K562 (cell line): ENCODE measurements around the gene PATJ.

Experiments used
- CEBPB ChIP-seq: fragments of 450-650 bp; IDR thresholded peaks from 2 replicates; pipeline ENCODE4 v1.6.1; 2016; ENCODE audit warnings: missing genetic modification characterization, missing compliant biosample characterization
- CTCF ChIP-seq, 3 experiments: IDR thresholded peaks in 2 of 3; conservative IDR thresholded peaks in 1 of 3; 2 replicates each; pipeline ENCODE4 v1.5.1; 2011 to 2012; ENCODE audit warnings: low read length in 3 of 3, mild to moderate bottlenecking in 3 of 3, control low read depth in 2 of 3, improper control_type of control experiment in 1 of 3, inconsistent platforms in 1 of 3, low read depth in 1 of 3, mixed read lengths in 1 of 3, moderate library complexity in 1 of 3; ENCODE audit not compliant: insufficient read depth in 2 of 3
- EZH2 ChIP-seq: IDR thresholded peaks from 2 replicates; pipeline ENCODE4 v1.6.1; 2012; ENCODE audit warnings: low read depth, mild to moderate bottlenecking, inconsistent platforms, low read length, borderline replicate concordance
- MLLT1 ChIP-seq, 2 experiments: fragments of 450-650 bp; IDR thresholded peaks; 2 replicates each; pipeline ENCODE4 v1.6.1; 2016
- NFIX ChIP-seq: fragments of 250-450 bp; sonication (Bioruptor Pico); IDR thresholded peaks from 2 replicates; pipeline ENCODE4 v1.4.0; 2020; ENCODE audit warnings: low read depth, mild to moderate bottlenecking, moderate library complexity
- PKNOX1 ChIP-seq: fragments of 450-650 bp; IDR thresholded peaks from 2 replicates; pipeline ENCODE4 v1.6.1; 2016
- POLR2AphosphoS5 ChIP-seq: IDR thresholded peaks from 2 replicates; pipeline ENCODE4 v1.6.1; 2011; ENCODE audit warnings: mild to moderate bottlenecking, low read depth, low read length, moderate library complexity; ENCODE audit not compliant: control insufficient read depth, insufficient read depth
- ZBTB1 ChIP-seq: sonication (generic); formaldehyde crosslinking; IDR thresholded peaks from 2 replicates; pipeline ENCODE4 v1.8.1; 2023; ENCODE audit warnings: missing genetic modification reagents, low read depth, mild to moderate bottlenecking, borderline replicate concordance
- ZBTB2 ChIP-seq: fragments of 450-650 bp; IDR thresholded peaks from 2 replicates; pipeline ENCODE4 v1.6.1; 2016; ENCODE audit warnings: antibody characterized with exemption
- ZC3H11A ChIP-seq: IDR thresholded peaks from 2 replicates; pipeline ENCODE4 v1.6.1; 2012; ENCODE audit warnings: low read depth, low read length, improper control_type of control experiment

- TF ChIP-seq EZH2: no peak
- TF ChIP-seq CTCF (IDR thresholded peaks at IDR 0.05 in 2 of 3, conservative IDR thresholded peaks at IDR 0.05 in 1 of 3; ENCODE audit: insufficient read depth in 2 of 3, low read depth in 1 of 3, low read length in 3 of 3): no peak
- no peak for TF ChIP-seq POLR2AphosphoS5
- no peak for TF ChIP-seq CEBPB (tag)
- no peak for TF ChIP-seq ZBTB2
- TF ChIP-seq ZBTB1 (CRISPR knock-in tag): no peak
- TF ChIP-seq ZC3H11A: no peak
- no peak for TF ChIP-seq NFIX (CRISPR knock-in tag)
- TF ChIP-seq MLLT1 (IDR thresholded peaks at IDR 0.05): no peak
- no peak for TF ChIP-seq PKNOX1
Observed at GRCh38 chr1:61851235-61851634, 109.0 kb downstream of the PATJ start.
